Measurements from ENCODE around the gene CCDC179. TPM values are rescaled to one million over a fixed set of nuclear protein-coding genes. Genes with fewer than 3 reads are reported as not detected.

The CCDC179 gene
- total RNA-seq, 1 donor from 2014 or later: not detected

- Mint-ChIP-seq H3K27me3 (ENCODE audit: unreplicated experiment) (no peaks in the 10 kb centered on the region), H3K27ac (ENCODE audit: unreplicated experiment) (no peak overlapping the region), H3K4me3 (ENCODE audit: unreplicated experiment) (no peak overlapping the region), H3K36me3 (ENCODE audit: unreplicated experiment) (peaks cover under 1% of the 10 kb centered on the region), H3K4me1 (ENCODE audit: low read depth, unreplicated experiment) (peaks cover 15% of the 10 kb centered on the region), H3K9me3 (ENCODE audit: unreplicated experiment) (peaks cover 3% of the 10 kb centered on the region)
- TF ChIP-seq, protein P1, sequence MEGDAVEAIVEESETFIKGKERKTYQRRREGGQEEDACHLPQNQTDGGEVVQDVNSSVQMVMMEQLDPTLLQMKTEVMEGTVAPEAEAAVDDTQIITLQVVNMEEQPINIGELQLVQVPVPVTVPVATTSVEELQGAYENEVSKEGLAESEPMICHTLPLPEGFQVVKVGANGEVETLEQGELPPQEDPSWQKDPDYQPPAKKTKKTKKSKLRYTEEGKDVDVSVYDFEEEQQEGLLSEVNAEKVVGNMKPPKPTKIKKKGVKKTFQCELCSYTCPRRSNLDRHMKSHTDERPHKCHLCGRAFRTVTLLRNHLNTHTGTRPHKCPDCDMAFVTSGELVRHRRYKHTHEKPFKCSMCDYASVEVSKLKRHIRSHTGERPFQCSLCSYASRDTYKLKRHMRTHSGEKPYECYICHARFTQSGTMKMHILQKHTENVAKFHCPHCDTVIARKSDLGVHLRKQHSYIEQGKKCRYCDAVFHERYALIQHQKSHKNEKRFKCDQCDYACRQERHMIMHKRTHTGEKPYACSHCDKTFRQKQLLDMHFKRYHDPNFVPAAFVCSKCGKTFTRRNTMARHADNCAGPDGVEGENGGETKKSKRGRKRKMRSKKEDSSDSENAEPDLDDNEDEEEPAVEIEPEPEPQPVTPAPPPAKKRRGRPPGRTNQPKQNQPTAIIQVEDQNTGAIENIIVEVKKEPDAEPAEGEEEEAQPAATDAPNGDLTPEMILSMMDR (IDR thresholded peaks at IDR 0.05; ENCODE audit: partially characterized antibody, unreplicated experiment): no peak
- DNase-seq: no peak
These were observed 38.1 kb downstream of the CCDC179 start for GRCh38 chr11:22822203-22822602.

DNA sequence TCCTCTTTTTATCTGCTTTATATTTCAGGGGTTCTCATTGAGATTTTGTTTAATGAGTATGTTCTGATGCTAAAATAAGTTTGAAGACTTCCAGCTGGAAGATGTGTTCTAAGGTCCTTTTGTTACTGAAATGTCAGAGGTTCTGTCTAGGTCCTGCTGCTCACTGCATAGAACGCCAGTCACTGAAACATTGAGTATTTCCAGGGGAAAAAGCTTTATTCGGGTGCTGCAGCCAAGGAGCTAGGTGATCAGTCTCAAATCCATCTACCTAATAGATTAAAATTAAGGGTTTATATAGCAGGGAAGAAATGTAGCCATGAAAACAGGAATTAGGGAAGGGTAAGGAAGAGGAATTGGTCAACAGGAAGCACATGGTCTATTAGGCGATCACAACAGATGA, 50.4 kb downstream of the CCDC179 start:
- Mint-ChIP-seq H3K9me3 (ENCODE audit: unreplicated experiment) (peaks cover 2% of the 10 kb centered on the region), H3K27me3 (ENCODE audit: unreplicated experiment) (no peaks in the 10 kb centered on the region), H3K27ac (ENCODE audit: unreplicated experiment) (no peak overlapping the region), H3K36me3 (ENCODE audit: unreplicated experiment) (peaks cover 11% of the 10 kb centered on the region), H3K4me3 (ENCODE audit: unreplicated experiment) (no peak overlapping the region), H3K4me1 (ENCODE audit: low read depth, unreplicated experiment) (peaks cover 22% of the 10 kb centered on the region)
- TF ChIP-seq, protein P1 (IDR thresholded peaks at IDR 0.05; ENCODE audit: partially characterized antibody, unreplicated experiment): no peak
- DNase-seq: no peak

DNA sequence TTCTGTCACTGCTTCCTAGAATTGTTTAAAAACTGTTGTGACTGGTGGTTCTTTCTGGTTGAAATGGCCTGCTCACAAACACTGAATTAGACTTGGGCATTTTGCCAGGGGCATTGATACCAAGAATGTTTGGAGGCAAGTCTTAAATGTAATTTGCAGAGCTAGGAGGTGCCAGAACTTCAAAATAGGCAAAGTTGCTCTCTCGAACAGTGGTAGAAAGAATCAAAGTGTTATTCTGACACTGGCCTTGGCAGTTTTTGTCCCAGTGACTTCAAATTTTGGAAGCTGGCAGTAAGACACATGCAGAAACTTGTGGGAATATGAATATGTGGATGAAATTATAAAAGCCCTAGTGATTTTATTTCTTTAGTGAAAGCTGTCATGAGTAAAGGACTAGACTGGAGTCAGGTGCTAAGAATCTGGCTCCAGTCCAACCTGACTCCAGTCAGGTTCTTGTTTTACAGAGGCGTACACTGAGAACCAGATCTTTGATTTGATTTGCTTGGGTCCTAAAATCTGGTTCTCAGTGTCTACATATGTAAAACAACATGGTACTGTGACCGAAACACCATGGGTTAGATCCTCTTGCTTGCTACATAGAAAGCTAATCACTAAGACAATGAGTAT, 51.6 kb downstream of the CCDC179 start:
- Mint-ChIP-seq H3K36me3 (ENCODE audit: unreplicated experiment) (peaks cover 11% of the 10 kb centered on the region), H3K27ac (ENCODE audit: unreplicated experiment) (peak overlapping the region; percentile 24), H3K4me3 (ENCODE audit: unreplicated experiment) (no peak overlapping the region), H3K27me3 (ENCODE audit: unreplicated experiment) (no peaks in the 10 kb centered on the region), H3K9me3 (ENCODE audit: unreplicated experiment) (peaks cover 2% of the 10 kb centered on the region), H3K4me1 (ENCODE audit: low read depth, unreplicated experiment) (peaks cover 22% of the 10 kb centered on the region)
- TF ChIP-seq, protein P1 (IDR thresholded peaks at IDR 0.05; ENCODE audit: partially characterized antibody, unreplicated experiment): no peak
- DNase-seq: no peak

GRCh38 chr11:22807855-22808570, 52.3 kb downstream of the CCDC179 start:
- no peak for DNase-seq
- Mint-ChIP-seq H3K4me1 (ENCODE audit: low read depth, unreplicated experiment) (peaks cover 22% of the 10 kb centered on the region), H3K4me3 (ENCODE audit: unreplicated experiment) (no peak overlapping the region), H3K9me3 (ENCODE audit: unreplicated experiment) (peaks cover 2% of the 10 kb centered on the region), H3K36me3 (ENCODE audit: unreplicated experiment) (peaks cover 11% of the 10 kb centered on the region), H3K27me3 (ENCODE audit: unreplicated experiment) (no peaks in the 10 kb centered on the region), H3K27ac (ENCODE audit: unreplicated experiment) (peak overlapping the region; percentile 63)
- TF ChIP-seq, protein P1 (IDR thresholded peaks at IDR 0.05; ENCODE audit: partially characterized antibody, unreplicated experiment): no peak

GRCh38 chr11:22807391-22807790, 52.9 kb downstream of the CCDC179 start:
- peaks cover 23% of the 10 kb centered on the region for H3K4me1 Mint-ChIP-seq (ENCODE audit: low read depth, unreplicated experiment)
- H3K36me3 Mint-ChIP-seq (ENCODE audit: unreplicated experiment): peaks cover 11% of the 10 kb centered on the region
- H3K27me3 Mint-ChIP-seq (ENCODE audit: unreplicated experiment): no peaks in the 10 kb centered on the region
- TF ChIP-seq, protein P1 (IDR thresholded peaks at IDR 0.05; ENCODE audit: partially characterized antibody, unreplicated experiment): no peak
- DNase-seq: no peak
- peak overlapping the region; percentile 63 for H3K27ac Mint-ChIP-seq (ENCODE audit: unreplicated experiment)
- H3K4me3 Mint-ChIP-seq (ENCODE audit: unreplicated experiment): peak overlapping the region; percentile 39
- peaks cover 2% of the 10 kb centered on the region for H3K9me3 Mint-ChIP-seq (ENCODE audit: unreplicated experiment)
